Stomach (tissue), 9 donors: ENCODE measurements around the gene HOXD1. TPM values are rescaled to one million over a fixed set of nuclear protein-coding genes. Genes with fewer than 3 reads are reported as not detected.
A peak's percentile ranks its signal among the peaks of the same experiment; 100 is the strongest.

Experiments
- DNase-seq, 2 donors: peaks; one replicate each; pipeline versions ENCODE4 v3.0.0 to v3.0.0-alpha.2; 2013 to 2019
- H3K27ac ChIP-seq, 5 donors: fragments of 200-600 bp in 4 of 5; sonication (generic) in 4 of 5; one replicate each; pipeline ENCODE4 v1.5.1; 2013 to 2019; ENCODE audit warnings: mild to moderate bottlenecking in 1 of 5, moderate library complexity in 1 of 5
- H3K27me3 ChIP-seq, 3 donors: fragments of 200-600 bp; sonication (generic); one replicate each; pipeline ENCODE4 v1.5.1; 2017 to 2019; ENCODE audit warnings: mixed run types in 1 of 3
- H3K36me3 ChIP-seq, 4 donors: fragments of 200-600 bp; sonication (generic); 1 replicate in 3 of 4; 2 replicates in 1 of 4; pipeline ENCODE4 v1.5.1; 2016 to 2019
- H3K4me1 ChIP-seq, 4 donors: fragments of 200-600 bp; sonication (generic); one replicate each; pipeline ENCODE4 v1.5.1; 2016 to 2019
- H3K4me3 ChIP-seq, 4 donors: fragments of 200-600 bp; sonication (generic) in 3 of 4; one replicate each; pipeline ENCODE4 v1.5.1; 2016 to 2019; ENCODE audit warnings: mild to moderate bottlenecking in 1 of 4
- H3K9me3 ChIP-seq, 4 donors: fragments of 200-600 bp; sonication (generic); one replicate each; pipeline ENCODE4 v1.5.1; 2016 to 2019
- EP300 ChIP-seq: sonication (generic); formaldehyde crosslinking; IDR thresholded peaks from one replicate; pipeline ENCODE4 v1.6.1; 2017; ENCODE audit warnings: antibody characterized with exemption
- POLR2A ChIP-seq, 4 donors: fragments of 450-650 bp; IDR thresholded peaks; one replicate each; pipeline ENCODE4 v1.6.1; 2016; ENCODE audit warnings: antibody characterized with exemption in 4 of 4, control low read depth in 2 of 4, mild to moderate bottlenecking in 1 of 4, moderate library complexity in 1 of 4
- POLR2AphosphoS5 ChIP-seq, 3 donors: sonication (generic); formaldehyde crosslinking; IDR thresholded peaks; one replicate each; pipeline ENCODE4 v1.6.1; 2016; ENCODE audit warnings: antibody characterized with exemption in 3 of 3
- WGBS, 5 donors: extraction: QIAGEN DNeasy Blood & Tissue Kit in 3 of 5; methylation state at CpG; one replicate each; pipeline versions ENCODE4 v1.1.5 to v1.1.7; 2013 to 2018; 5-methylcytosine and 5-hydroxymethylcytosine counted together
- intact Hi-C: fragments of 100-400 bp; cut with DNase I; formaldehyde crosslinking; loops from one replicate; pipeline ENCODE4 v1.15.1; 2023; ENCODE audit warnings: low total_unique reads
- polyA plus RNA-seq, 3 donors: library from polyadenylated mRNA; stranded (reverse); fragments of 200-250 nt; gene quantifications; one replicate each; pipeline ENCODE4 v1.2.3, GENCODE V29; 2013
- total RNA-seq, 5 donors: library from RNA; depleted of rRNA; stranded (reverse); fragments of >200 nt; gene quantifications; one replicate each; pipeline versions ENCODE4 v1.1.0 to v1.2.3, GENCODE V29; 2014 to 2016
- TF ChIP-seq, protein P1 (sequence below), 7 experiments: fragments of 450-650 bp in 4 of 7; fragments of 200-600 bp in 3 of 7; sonication (generic) in 3 of 7; IDR thresholded peaks; one replicate each; pipeline ENCODE4 v1.5.1; 2016 to 2019; ENCODE audit warnings: antibody characterized with exemption in 7 of 7, control low read depth in 2 of 7, mild to moderate bottlenecking in 1 of 7
- donor health status: healthy with polysubstance abuse.
- donor health status: Bipolar disorder and iron deficiency.
- donor health status: healthy.

The HOXD1 gene
- total and polyA plus RNA-seq, 8 donors: 0.12 to 0.23 (median 0.18) TPM; not detected in 5

DNA sequence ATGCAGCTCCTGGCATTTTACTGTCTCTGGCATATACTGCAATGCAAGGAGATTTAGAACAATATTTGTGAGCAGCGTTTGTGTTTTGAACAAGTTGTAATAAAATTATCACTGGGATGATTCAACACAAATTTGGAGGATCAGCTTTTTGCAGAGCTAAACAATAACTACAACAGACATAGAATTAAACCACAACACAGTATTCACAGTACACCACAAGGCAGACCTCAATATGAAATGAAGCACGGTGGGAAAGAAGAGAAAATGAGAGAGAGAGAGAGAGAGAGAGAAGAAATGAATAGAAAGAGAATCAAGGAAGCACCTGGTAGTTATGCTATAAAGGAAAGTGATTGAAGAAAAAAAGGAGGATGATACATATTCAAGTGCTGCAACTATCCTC lies 39.4 kb downstream of the HOXD1 start:
- Histone ChIP-seq H3K9me3 (peaks cover 0 to 3% (median 0%) of the 10 kb centered on the region in 4 donors), H3K4me3 (no peak overlapping the region), H3K27me3 (peaks cover 0 to 38% (median 13%) of the 10 kb centered on the region in 3 donors), H3K36me3 (no peaks in the 10 kb centered on the region), H3K27ac (no peak overlapping the region), H3K4me1 (no peaks in the 10 kb centered on the region)
- DNase-seq: no peak
- intact Hi-C loops: no loop called here
- WGBS, 5 donors: 76 to 92% (median 79%) methylated on average over 2 of the region's 2 CpGs
- TF ChIP-seq POLR2AphosphoS5 (IDR thresholded peaks at IDR 0.05) (no peak), EP300 (no peak), POLR2A (IDR thresholded peaks at IDR 0.05) (no peak)
- TF ChIP-seq, protein P1, sequence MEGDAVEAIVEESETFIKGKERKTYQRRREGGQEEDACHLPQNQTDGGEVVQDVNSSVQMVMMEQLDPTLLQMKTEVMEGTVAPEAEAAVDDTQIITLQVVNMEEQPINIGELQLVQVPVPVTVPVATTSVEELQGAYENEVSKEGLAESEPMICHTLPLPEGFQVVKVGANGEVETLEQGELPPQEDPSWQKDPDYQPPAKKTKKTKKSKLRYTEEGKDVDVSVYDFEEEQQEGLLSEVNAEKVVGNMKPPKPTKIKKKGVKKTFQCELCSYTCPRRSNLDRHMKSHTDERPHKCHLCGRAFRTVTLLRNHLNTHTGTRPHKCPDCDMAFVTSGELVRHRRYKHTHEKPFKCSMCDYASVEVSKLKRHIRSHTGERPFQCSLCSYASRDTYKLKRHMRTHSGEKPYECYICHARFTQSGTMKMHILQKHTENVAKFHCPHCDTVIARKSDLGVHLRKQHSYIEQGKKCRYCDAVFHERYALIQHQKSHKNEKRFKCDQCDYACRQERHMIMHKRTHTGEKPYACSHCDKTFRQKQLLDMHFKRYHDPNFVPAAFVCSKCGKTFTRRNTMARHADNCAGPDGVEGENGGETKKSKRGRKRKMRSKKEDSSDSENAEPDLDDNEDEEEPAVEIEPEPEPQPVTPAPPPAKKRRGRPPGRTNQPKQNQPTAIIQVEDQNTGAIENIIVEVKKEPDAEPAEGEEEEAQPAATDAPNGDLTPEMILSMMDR (IDR thresholded peaks at IDR 0.05): no peak

DNA sequence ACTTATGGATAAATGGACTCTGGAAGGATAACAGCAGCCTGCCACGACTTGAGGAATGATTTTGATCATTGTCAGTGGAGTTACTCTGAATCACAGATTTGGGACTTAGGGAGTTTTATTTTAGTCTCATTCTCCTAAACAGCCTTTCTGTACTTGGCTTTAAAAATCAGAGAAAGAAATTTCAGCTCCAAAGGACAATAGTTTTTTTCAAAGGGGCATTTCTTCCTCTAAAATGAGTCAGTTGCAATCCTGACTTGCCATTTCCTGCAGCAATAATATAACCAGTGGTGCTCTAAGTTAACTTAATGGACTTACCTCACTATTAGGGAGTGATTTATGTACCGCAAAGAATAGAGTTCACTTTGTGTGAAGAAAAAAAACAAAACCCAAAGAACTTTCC lies 45.7 kb downstream of the HOXD1 start:
- H3K36me3 ChIP-seq: no peaks in the 10 kb centered on the region
- TF ChIP-seq POLR2A (IDR thresholded peaks at IDR 0.05) (no peak), POLR2AphosphoS5 (IDR thresholded peaks at IDR 0.05) (no peak), EP300 (no peak)
- TF ChIP-seq, protein P1 (IDR thresholded peaks at IDR 0.05): no peak
- 40 to 67% (median 53%) methylated on average over 2 of the region's 2 CpGs for WGBS, 5 donors
- DNase-seq: no peak
- H3K4me3 ChIP-seq: no peak overlapping the region
- peaks cover 0 to 35% (median 0%) of the 10 kb centered on the region in 3 donors for H3K27me3 ChIP-seq
- no peaks in the 10 kb centered on the region for H3K4me1 ChIP-seq
- no peaks in the 10 kb centered on the region for H3K9me3 ChIP-seq
- intact Hi-C loops: no loop called here
- H3K27ac ChIP-seq: no peak overlapping the region

DNA sequence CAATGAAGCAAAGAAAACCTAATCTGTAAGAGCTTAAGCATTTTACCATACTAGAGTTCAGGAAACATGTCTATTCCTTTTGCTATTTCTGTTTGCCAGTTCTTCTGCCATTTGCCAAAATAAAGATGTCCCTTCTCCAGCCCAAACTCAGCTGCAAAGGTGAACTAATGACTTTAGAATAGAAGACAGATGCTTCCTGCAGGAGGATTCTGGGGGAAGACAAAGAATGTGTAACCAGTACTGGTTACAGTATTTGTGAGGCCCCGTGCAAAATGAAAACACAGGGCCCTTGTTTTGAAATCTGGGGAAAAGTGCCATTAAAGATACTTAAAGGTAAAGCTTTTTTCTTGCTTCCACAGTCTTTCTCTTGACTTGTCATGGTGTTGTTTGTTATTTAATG lies 46.5 kb downstream of the HOXD1 start:
- no peak for DNase-seq
- H3K4me3 ChIP-seq: no peak overlapping the region
- TF ChIP-seq, protein P1 (IDR thresholded peaks at IDR 0.05): no peak
- TF ChIP-seq POLR2A (IDR thresholded peaks at IDR 0.05) (no peak), EP300 (no peak), POLR2AphosphoS5 (IDR thresholded peaks at IDR 0.05) (no peak)
- H3K4me1 ChIP-seq: no peaks in the 10 kb centered on the region
- no peak overlapping the region for H3K27ac ChIP-seq
- intact Hi-C loops: no loop called here
- WGBS, 5 donors: 33 to 47% (median 35%) methylated on average over 1 of the region's 1 CpG
- H3K9me3 ChIP-seq: no peaks in the 10 kb centered on the region
- H3K36me3 ChIP-seq: no peaks in the 10 kb centered on the region
- H3K27me3 ChIP-seq: peaks cover 0 to 32% (median 0%) of the 10 kb centered on the region in 3 donors

DNA sequence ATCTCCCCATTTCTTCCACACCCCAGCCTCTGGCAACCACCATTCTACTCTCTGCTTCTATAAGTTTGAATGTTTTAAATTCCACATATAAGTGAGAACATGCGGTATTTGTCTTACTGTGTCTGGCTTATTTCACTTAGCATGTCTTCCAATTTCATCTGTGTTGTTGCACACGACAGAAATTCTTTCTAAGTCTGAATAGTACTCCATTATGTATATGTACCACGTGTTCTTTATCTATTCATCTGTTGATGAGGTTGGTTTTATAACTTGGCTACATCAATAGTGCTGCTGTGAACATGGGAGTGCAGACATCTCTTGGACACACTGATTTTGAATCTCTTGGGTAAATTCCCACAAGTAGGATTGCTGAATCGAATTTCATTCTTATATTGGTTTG lies 49.0 kb downstream of the HOXD1 start:
- Histone ChIP-seq H3K9me3 (no peaks in the 10 kb centered on the region), H3K36me3 (no peaks in the 10 kb centered on the region), H3K27ac (no peak overlapping the region), H3K4me3 (no peak overlapping the region), H3K4me1 (no peaks in the 10 kb centered on the region), H3K27me3 (peaks cover 0 to 30% (median 0%) of the 10 kb centered on the region in 3 donors)
- DNase-seq: peak in 1 of 2 donors; percentile 13
- TF ChIP-seq POLR2AphosphoS5 (IDR thresholded peaks at IDR 0.05) (no peak), EP300 (no peak), POLR2A (IDR thresholded peaks at IDR 0.05) (no peak)
- TF ChIP-seq, protein P1 (IDR thresholded peaks at IDR 0.05): no peak
- intact Hi-C loops: no loop called here
- 66 to 70% (median 67%) methylated on average over 4 of the region's 4 CpGs for WGBS, 5 donors
